Dermis lymphatic vessel endothelial cell (primary cell): ENCODE results near the gene EIF4A3. TPM values are rescaled to one million over a fixed set of nuclear protein-coding genes. Genes with fewer than 3 reads are reported as not detected.

Experiments used
- total RNA-seq: library from RNA; depleted of rRNA; stranded (reverse); fragments of >200 nt; gene quantifications from 2 replicates; pipeline ENCODE4 v1.2.1, GENCODE V29; 2014

Gene EIF4A3
- 99.9 and 104 TPM in 2 replicates for total RNA-seq

DNA sequence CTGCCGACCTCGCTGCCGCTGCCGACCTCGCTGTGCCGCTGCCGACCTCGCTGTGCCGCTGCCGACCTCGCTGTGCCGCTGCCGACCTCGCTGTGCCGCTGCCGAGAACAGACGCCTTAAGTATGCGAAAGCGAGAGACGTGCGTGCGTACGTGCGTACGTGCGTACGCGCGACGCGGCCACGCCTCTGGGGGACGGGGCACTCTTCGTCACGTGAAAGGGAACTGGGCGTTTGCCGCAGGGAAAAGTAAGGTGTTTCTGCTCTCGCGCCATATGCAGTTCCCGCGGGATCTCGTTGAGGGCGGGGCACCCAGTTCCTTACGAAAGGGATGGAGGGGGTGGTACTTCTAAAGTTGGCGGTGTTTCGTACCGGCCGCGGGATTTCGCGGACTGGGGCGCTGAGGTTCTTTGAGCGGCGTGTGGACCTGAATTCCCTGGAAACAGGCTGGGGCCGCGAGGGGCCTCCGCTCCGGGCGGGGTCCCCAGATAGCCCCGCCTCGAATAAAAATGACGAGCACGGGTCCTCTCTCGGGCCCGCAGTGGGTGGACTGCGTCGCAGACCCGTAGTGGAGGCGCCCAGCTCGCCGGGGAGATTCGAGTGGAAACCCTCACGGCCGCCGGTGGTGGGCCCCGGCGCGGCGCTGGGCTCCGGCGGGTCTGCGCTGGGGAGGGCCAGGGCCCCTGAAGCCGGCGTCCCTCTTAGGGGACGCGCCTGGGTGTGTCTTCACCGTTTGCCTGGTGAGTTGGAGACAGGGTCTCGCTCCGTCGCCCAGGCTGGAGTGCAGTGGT lies at the start of gene EIF4A3:
TSS of gene EIF4A3 (minus strand) at position 94 of the 788 bp plus-strand sequence. CDS start 167 bp downstream, outside the sequence.

DNA sequence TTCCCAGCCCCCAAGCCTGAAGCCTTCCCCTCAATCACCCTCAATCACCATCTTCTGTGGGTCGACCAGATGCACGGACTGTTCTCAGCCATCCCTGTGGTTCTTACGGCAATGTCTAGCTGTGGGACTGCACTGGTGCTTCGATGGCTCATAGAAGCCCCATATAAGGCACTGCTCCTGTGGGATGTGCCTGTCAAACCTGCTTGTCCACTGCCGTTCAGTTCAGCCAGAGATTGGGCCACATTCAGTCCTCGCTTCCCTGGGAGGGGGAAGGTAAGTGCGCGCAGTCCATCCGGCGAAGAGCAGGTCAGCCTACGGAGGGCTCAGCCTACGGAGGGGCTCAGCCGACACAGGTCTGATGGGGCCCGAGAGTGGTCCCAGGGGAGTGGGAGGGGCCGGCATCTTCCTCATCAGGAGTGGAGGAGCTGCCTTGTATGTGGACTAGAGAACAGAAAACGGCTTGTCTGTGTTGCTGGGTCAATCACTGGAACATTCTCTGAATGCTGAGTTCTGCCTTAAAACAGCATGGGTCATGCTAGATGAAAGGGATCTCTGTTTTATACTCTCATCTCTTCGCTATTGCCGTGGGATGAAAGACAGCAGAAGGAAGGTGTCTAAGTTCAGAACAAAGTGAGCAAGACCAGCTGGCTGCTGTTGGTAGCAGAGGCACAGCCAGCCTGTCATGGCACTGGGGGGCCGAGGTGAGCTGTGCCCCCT lies 23.0 kb upstream of the EIF4A3 start, which contains the start of gene CARD14:
TSS of gene CARD14 (plus strand) at position 247 of the 717 bp plus-strand sequence. CDS start 11,409 bp downstream, outside the sequence.

DNA sequence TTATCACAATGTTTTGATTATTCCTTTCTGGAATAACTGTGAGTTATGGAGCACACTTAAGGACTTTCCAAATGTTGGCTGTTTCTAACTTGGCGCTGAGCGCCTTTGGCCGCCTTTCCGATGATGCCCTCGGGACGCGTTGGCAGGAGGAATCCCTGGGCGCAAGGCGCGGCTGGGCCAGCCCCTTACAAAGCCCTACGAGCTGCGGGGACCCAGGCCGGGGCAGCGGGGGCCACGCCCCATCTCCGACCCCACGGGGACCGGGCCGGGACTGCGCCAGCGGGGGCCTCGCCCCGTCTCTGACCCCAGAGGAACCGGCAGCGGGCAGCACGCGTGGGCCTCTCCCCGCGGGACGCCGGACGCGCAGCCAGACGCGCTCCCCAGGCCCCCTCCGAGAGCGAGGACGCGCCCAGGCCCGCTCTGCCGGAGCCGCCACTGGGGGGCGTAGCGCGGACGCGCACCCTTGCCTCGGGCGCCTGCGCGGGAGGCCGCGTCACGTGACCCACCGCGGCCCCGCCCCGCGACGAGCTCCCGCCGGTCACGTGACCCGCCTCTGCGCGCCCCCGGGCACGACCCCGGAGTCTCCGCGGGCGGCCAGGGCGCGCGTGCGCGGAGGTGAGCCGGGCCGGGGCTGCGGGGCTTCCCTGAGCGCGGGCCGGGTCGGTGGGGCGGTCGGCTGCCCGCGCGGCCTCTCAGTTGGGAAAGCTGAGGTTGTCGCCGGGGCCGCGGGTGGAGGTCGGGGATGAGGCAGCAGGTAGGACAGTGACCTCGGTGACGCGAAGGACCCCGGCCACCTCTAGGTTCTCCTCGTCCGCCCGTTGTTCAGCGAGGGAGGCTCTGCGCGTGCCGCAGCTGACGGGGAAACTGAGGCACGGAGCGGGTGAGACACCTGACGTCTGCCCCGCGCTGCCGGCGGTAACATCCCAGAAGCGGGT lies 45.6 kb downstream of the EIF4A3 start, which contains the start of gene GAA:
TSS of gene GAA (plus strand) at position 571 of the 935 bp plus-strand sequence. CDS start 3,006 bp downstream, outside the sequence.

Other genes with a start within 250 kb of the EIF4A3 start
- gene TBC1D16, start 111.3 kb downstream of the EIF4A3 start, total RNA-seq: 35.8 and 51.5 TPM in 2 replicates
- gene CCDC40, start 110.5 kb downstream of the EIF4A3 start, total RNA-seq: 2.0 and 2.3 TPM in 2 replicates
- gene GAA, start 45.5 kb downstream of the EIF4A3 start, total RNA-seq: 7.5 and 24.3 TPM in 2 replicates
- 0.22 and 0.52 TPM in 2 replicates for gene CARD14, start 22.9 kb upstream of the EIF4A3 start, total RNA-seq
- gene SGSH, start 73.2 kb upstream of the EIF4A3 start, total RNA-seq: 6.4 and 10.7 TPM in 2 replicates
- gene SLC26A11, start 73.3 kb upstream of the EIF4A3 start, total RNA-seq: 7.8 and 9.6 TPM in 2 replicates
- gene RNF213, start 113.7 kb upstream of the EIF4A3 start, total RNA-seq: 66.8 and 79.5 TPM in 2 replicates